ENCODE data around the gene PRR23A.

PRR23A gene

DNA sequence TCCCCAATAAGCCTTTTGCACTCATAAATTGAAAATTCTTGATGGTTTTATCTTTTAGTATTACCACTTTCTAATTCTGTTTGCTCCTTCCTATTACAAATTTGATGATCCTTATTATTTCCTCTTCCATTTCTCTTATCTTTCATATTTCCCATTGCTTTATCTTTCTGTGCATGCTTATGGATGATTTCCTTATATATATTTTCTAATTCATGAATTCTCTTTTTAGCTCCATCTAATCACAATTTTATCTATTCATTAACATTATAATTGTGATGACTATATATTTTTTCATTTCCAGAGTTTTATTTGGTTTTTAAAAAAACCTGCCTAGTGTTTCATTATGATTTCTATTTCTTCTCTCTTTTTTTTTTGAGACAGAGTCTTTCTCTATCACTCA, 41.1 kb downstream of the PRR23A start:
- Histone ChIP-seq H3K27me3 (peaks cover 74% of the 10 kb centered on the region), H3K9me3 (no peaks in the 10 kb centered on the region), H3K4me1 (ENCODE audit: control insufficient read depth in 1 of 2, insufficient read depth in 1 of 2, low read depth in 1 of 2, low read length in 1 of 2) (no peaks in the 10 kb centered on the region), H3K4me3 (ENCODE audit: low read depth in 1 of 2, low read length in 1 of 2) (no peak overlapping the region), H3K27ac (no peak overlapping the region), H3K36me3 (no peaks in the 10 kb centered on the region)
- TF ChIP-seq, protein P1, sequence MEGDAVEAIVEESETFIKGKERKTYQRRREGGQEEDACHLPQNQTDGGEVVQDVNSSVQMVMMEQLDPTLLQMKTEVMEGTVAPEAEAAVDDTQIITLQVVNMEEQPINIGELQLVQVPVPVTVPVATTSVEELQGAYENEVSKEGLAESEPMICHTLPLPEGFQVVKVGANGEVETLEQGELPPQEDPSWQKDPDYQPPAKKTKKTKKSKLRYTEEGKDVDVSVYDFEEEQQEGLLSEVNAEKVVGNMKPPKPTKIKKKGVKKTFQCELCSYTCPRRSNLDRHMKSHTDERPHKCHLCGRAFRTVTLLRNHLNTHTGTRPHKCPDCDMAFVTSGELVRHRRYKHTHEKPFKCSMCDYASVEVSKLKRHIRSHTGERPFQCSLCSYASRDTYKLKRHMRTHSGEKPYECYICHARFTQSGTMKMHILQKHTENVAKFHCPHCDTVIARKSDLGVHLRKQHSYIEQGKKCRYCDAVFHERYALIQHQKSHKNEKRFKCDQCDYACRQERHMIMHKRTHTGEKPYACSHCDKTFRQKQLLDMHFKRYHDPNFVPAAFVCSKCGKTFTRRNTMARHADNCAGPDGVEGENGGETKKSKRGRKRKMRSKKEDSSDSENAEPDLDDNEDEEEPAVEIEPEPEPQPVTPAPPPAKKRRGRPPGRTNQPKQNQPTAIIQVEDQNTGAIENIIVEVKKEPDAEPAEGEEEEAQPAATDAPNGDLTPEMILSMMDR (IDR thresholded peaks at IDR 0.05) = no peak

DNA sequence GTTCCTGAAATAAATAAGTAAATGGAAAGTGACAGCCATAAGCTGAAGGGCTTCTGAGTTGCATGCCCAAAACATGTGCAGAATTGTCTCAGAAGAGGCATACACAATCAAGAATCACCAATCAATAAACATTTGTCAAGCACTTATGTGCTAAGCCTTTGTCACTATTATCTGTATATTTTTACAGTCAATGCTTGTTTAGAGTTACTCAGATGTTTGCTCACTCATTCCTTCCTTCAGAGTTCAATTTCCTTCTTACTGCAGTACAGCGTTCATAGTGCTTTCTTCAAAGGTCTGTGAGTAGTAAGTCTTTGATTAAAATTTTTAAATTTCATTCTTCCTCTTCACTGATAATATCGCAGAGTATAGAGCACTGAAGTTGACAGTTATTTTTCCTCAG, 41.8 kb downstream of the PRR23A start:
- Histone ChIP-seq H3K27me3 (peaks cover 77% of the 10 kb centered on the region), H3K27ac (no peak overlapping the region), H3K36me3 (no peaks in the 10 kb centered on the region), H3K4me3 (ENCODE audit: low read depth in 1 of 2, low read length in 1 of 2) (no peak overlapping the region), H3K9me3 (no peaks in the 10 kb centered on the region), H3K4me1 (ENCODE audit: control insufficient read depth in 1 of 2, insufficient read depth in 1 of 2, low read depth in 1 of 2, low read length in 1 of 2) (no peaks in the 10 kb centered on the region)
- TF ChIP-seq, protein P1 (IDR thresholded peaks at IDR 0.05) = no peak

DNA sequence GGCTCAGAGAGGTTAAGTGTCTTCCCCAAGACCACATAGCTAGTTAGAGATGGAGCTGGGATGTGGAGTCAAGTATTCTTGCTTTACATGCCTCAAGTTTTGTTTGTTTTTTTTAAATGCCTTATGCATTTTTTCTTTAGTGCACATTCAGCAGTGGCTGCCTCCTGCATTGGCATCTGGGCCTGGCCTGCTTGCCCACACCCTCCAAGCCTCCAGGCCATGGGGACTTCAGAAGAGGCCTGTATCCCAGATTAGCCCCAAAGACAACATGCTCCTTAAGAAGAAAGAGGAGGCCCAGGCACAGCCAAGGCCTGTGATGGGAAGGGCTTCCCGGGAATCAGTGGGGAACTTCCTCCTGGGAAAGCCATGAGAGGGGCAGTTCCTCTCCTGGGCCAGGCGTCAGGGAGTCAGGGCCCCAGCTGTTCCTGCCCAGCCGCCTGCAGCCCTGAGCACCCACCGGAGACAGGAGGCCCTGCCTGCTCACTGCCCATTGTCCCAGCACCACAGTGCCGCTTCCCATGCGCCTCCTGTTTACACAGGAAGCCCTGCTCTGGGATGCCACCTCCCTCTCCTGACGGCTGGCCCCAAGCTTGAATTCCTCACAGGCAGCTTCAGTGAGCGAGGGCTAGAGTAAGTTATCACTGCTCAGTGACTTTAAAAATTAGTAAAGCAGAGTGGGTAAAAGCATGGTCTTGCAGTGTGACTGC, 43.1 kb downstream of the PRR23A start:
- H3K9me3 ChIP-seq = no peaks in the 10 kb centered on the region
- TF ChIP-seq, protein P1 (IDR thresholded peaks at IDR 0.05) = no peak
- no peak overlapping the region for H3K4me3 ChIP-seq (ENCODE audit: low read depth in 1 of 2, low read length in 1 of 2)
- peaks cover 82% of the 10 kb centered on the region for H3K27me3 ChIP-seq
- H3K36me3 ChIP-seq = no peaks in the 10 kb centered on the region
- H3K4me1 ChIP-seq (ENCODE audit: control insufficient read depth in 1 of 2, insufficient read depth in 1 of 2, low read depth in 1 of 2, low read length in 1 of 2) = no peaks in the 10 kb centered on the region
- no peak overlapping the region for H3K27ac ChIP-seq

DNA sequence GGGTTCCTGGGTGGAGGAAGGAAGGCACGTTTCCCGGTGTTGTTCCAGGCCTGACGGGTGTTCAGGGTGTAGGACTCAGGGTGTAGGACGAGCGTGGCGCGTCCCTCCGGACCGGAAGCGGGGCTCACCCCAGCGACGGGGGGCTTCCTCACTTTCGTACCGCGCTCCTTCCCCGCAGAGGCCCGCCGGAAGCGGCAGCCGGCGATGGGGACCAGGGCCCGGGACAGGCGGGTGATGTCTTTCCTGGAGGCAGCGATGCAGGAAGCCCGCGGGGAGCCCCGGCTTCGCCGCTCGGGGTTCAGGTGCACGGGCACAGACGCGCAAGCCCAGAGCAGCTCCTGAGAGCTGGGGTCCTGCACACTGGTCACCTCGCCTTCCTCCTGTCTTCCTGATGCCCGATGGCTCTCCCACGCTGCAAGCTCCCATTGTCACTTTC, 45.6 kb downstream of the PRR23A start:
- no peaks in the 10 kb centered on the region for H3K9me3 ChIP-seq
- no peak overlapping the region for H3K27ac ChIP-seq
- TF ChIP-seq, protein P1 (IDR thresholded peaks at IDR 0.05) = no peak
- H3K4me3 ChIP-seq (ENCODE audit: low read depth in 1 of 2, low read length in 1 of 2) = no peak overlapping the region
- no peaks in the 10 kb centered on the region for H3K36me3 ChIP-seq
- H3K4me1 ChIP-seq (ENCODE audit: control insufficient read depth in 1 of 2, insufficient read depth in 1 of 2, low read depth in 1 of 2, low read length in 1 of 2) = no peaks in the 10 kb centered on the region
- H3K27me3 ChIP-seq = peaks cover 96% of the 10 kb centered on the region
